IPS DF 4.7 (cell line): Measurements from ENCODE around the gene C1orf53.

ENCODE experiments used
- DNase-seq: peaks from one replicate; pipeline ENCODE4 v3.0.0-alpha.2; 2013; ENCODE audit warnings: low spot score; ENCODE audit errors: extremely low read depth

The C1orf53 gene

DNA sequence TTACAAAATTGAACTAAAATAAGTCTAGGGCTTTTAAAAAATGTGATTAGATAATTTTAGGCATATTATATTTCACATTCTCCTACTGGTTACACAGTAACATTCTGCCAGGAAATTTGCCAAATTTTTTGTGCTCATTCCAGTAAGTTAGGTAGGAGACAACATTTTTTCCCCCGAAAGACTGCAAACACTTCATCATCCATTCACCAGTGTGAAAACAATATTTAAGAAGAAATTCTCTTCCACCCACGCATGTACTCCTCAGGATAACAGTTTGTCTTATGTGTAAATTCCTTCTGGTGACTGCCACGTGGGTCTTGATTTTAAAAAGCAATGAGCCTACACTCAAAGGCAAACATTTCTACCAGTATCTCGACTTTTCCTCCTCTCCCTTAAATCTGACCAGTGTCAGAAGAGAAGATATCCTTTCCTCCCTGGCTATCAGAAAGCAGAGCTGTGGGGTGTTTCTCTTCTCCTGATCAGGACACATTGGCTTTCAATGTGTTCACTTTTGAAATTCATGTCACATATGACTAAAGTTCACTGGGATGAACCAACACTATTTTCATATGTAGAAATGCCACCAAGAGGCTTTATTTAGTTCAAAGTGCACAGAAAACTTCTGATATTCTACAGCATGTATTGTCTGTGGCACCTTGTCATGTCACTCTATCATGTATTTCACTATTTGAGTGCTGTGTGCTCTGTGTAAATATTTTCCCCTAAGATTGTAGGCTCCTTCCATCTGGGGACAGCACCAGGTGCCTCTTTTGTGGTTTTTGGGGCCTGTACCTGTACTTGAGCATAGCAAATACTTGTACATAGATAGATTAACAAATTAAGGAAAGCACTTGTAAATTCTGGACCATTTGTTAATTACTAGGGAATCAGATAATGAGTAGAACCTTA, 53.3 kb downstream of the C1orf53 start:
- no peak for DNase-seq
